WTC11 (cell line): Measurements from ENCODE around the gene GAST. TPM values are rescaled to one million over a fixed set of nuclear protein-coding genes. Genes with fewer than 3 reads are reported as not detected.

Source experiments
- AFF4 ChIP-seq: sonication (generic); formaldehyde crosslinking; IDR thresholded peaks from 2 replicates; pipeline ENCODE4 v1.8.1; 2023; ENCODE audit warnings: mild to moderate bottlenecking, missing genetic modification reagents, borderline replicate concordance
- ATF2 ChIP-seq: sonication (generic); formaldehyde crosslinking; IDR thresholded peaks from 2 replicates; pipeline ENCODE4 v1.8.1; 2022; ENCODE audit warnings: low read depth, missing genetic modification reagents, borderline replicate concordance
- CTCF ChIP-seq: fragments of 200-600 bp; IDR thresholded peaks from 2 replicates; pipeline ENCODE4 v1.8.0; 2022; ENCODE audit warnings: antibody characterized with exemption
- ELF4 ChIP-seq: sonication (generic); formaldehyde crosslinking; IDR thresholded peaks from 2 replicates; pipeline ENCODE4 v1.8.1; 2022; ENCODE audit warnings: low read depth, mild to moderate bottlenecking, moderate library complexity, missing genetic modification reagents
- FOXJ3 ChIP-seq: sonication (generic); formaldehyde crosslinking; IDR thresholded peaks from 2 replicates; pipeline ENCODE4 v1.9.0; 2021; ENCODE audit warnings: missing genetic modification reagents, mild to moderate bottlenecking, borderline replicate concordance
- FOXP4 ChIP-seq: sonication (generic); formaldehyde crosslinking; IDR thresholded peaks from 2 replicates; pipeline ENCODE4 v1.8.0; 2022; ENCODE audit warnings: mild to moderate bottlenecking, missing genetic modification reagents
- JAZF1 ChIP-seq: fragments of 250-450 bp; sonication (Bioruptor Pico); IDR thresholded peaks from 2 replicates; pipeline ENCODE4 v1.9.0; 2021; ENCODE audit warnings: moderate library complexity, mild to moderate bottlenecking, inconsistent platforms
- JUN ChIP-seq: sonication (generic); formaldehyde crosslinking; IDR thresholded peaks from 2 replicates; pipeline ENCODE4 v1.8.0; 2023; ENCODE audit warnings: mild to moderate bottlenecking, missing genetic modification reagents
- MXD4 ChIP-seq: fragments of 250-450 bp; sonication (Bioruptor Pico); IDR thresholded peaks from 2 replicates; pipeline ENCODE4 v1.8.0; 2021; ENCODE audit warnings: mild to moderate bottlenecking, moderate library complexity, borderline replicate concordance
- PRRX2 ChIP-seq: fragments of 250-450 bp; sonication (Bioruptor Pico); IDR thresholded peaks from 2 replicates; pipeline ENCODE4 v1.8.0; 2021; ENCODE audit warnings: mild to moderate bottlenecking
- RORB ChIP-seq: fragments of 250-450 bp; sonication (Bioruptor Pico); IDR thresholded peaks from 2 replicates; pipeline ENCODE4 v1.9.0; 2021; ENCODE audit warnings: mild to moderate bottlenecking
- TCF7 ChIP-seq: sonication (generic); formaldehyde crosslinking; IDR thresholded peaks from 2 replicates; pipeline ENCODE4 v1.8.0; 2022; ENCODE audit warnings: mild to moderate bottlenecking, low read depth, missing genetic modification reagents, moderate library complexity
- TEAD4 ChIP-seq: sonication (generic); formaldehyde crosslinking; IDR thresholded peaks from 2 replicates; pipeline ENCODE4 v1.8.0; 2022; ENCODE audit warnings: mild to moderate bottlenecking, missing genetic modification reagents
- ZBTB43 ChIP-seq: sonication (generic); formaldehyde crosslinking; IDR thresholded peaks from 2 replicates; pipeline ENCODE4 v1.8.1; 2023; ENCODE audit warnings: mild to moderate bottlenecking, missing genetic modification reagents
- ZNF281 ChIP-seq: sonication (generic); formaldehyde crosslinking; IDR thresholded peaks from 2 replicates; pipeline ENCODE4 v1.8.0; 2023; ENCODE audit warnings: mild to moderate bottlenecking, missing genetic modification reagents
- ZNF416 ChIP-seq: fragments of 250-450 bp; sonication (Bioruptor Pico); IDR thresholded peaks from 2 replicates; pipeline ENCODE4 v1.9.0; 2021; ENCODE audit warnings: mild to moderate bottlenecking, inconsistent platforms
- ZNF532 ChIP-seq: fragments of 250-450 bp; sonication (Bioruptor Pico); IDR thresholded peaks from 2 replicates; pipeline ENCODE4 v1.9.0; 2021; ENCODE audit warnings: mild to moderate bottlenecking, borderline replicate concordance
- total RNA-seq: library from RNA; stranded (reverse); gene quantifications from 3 replicates; pipeline ENCODE4 v1.2.3, GENCODE V29; 2021

Gene GAST
- total RNA-seq, 1 experiment from 2014 or later, result not detected

- TF ChIP-seq ZBTB43 (CRISPR knock-in tag) (peak; percentile 69; the same call in 1 of the 2 replicates), ATF2 (no peak), MXD4 (CRISPR knock-in tag) (no peak), FOXP4 (peak; percentile 17; the same call in 1 of the 2 replicates), FOXJ3 (CRISPR knock-in tag) (no peak), ZNF532 (no peak), RORB (CRISPR knock-in tag) (no peak), CTCF (no peak), JUN (CRISPR knock-in tag) (no peak), TCF7 (CRISPR knock-in tag) (no peak), ZNF416 (CRISPR knock-in tag) (no peak), JAZF1 (CRISPR knock-in tag) (no peak), PRRX2 (0 out of 2 replicates have a peak, but pooled peaks have one; percentile 36), AFF4 (CRISPR knock-in tag) (0 out of 2 replicates have a peak, but pooled peaks have one; percentile 59), ZNF281 (CRISPR knock-in tag) (no peak; the same call in 1 of the 2 replicates), TEAD4 (CRISPR knock-in tag) (no peak), ELF4 (CRISPR knock-in tag) (no peak)
Measured at GRCh38 chr17:41734139-41734948, 22.2 kb downstream of the GAST start, which contains the start of gene HAP1 (continued).
